Activated naive CD8-positive, alpha-beta T cell treated with anti-CD3 and anti-CD28 coated beads, Interleukin-2, amount 50 U/mL, for 24 hours (primary cell): Measurements from ENCODE around the gene TOGARAM2.

Experiments used
- ATAC-seq: fragments of 150-1000 bp; cut with Tn5 transposase; one replicate; pipeline ENCODE4 v1.10.0; 2021
- DNase-seq: peaks from one replicate; pipeline ENCODE4 v3.0.0; 2021
- H3K27ac Mint-ChIP-seq: one replicate; pipeline ENCODE4 v1.8.0; 2021; ENCODE audit warnings: mild to moderate bottlenecking, mixed read lengths
- H3K27me3 Mint-ChIP-seq: one replicate; pipeline ENCODE4 v1.8.0; 2021; ENCODE audit warnings: mixed read lengths
- H3K36me3 Mint-ChIP-seq: one replicate; pipeline ENCODE4 v1.8.0; 2021; ENCODE audit warnings: low read depth, mixed read lengths
- H3K4me1 Mint-ChIP-seq: one replicate; pipeline ENCODE4 v1.8.0; 2021; ENCODE audit warnings: mixed read lengths
- H3K4me3 Mint-ChIP-seq: one replicate; pipeline ENCODE4 v1.8.0; 2021; ENCODE audit warnings: mild to moderate bottlenecking, moderate library complexity, mixed read lengths
- H3K9me3 Mint-ChIP-seq: one replicate; pipeline ENCODE4 v1.8.0; 2021; ENCODE audit warnings: mixed read lengths

The TOGARAM2 gene

DNA sequence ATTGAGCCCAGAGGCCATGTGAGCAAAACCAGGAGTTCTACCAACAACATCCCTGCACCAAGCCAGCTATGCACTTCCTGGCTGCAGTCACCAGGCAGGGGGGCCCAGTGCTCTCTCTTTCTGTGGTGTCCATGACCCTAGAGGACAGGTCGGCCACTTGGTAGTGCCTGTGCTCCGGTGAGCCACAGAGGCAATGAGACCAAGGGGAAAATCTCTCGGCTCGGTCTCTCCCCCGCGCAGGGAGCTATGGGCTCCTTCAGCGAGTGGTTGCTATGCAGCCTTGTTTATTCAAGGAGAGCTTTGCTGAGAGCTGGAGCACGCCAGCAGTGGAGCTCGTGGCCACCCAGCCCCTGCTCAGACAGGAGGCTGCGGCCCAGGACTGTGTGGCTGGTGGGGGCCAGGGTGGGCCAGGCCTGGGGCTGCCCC lies at the start of gene TOGARAM2:
TOGARAM2 (plus strand) TSS at position 283 of the 426 bp plus-strand sequence. CDS start 13,537 bp downstream, outside the sequence.
- H3K27me3 Mint-ChIP-seq: no peaks in the 10 kb centered on the region

GRCh38 chr2:28934769-28935168 lies 46.3 kb upstream of the TOGARAM2 start:
- no peaks in the 10 kb centered on the region for H3K27me3 Mint-ChIP-seq

More for the DNA sequence above, at the start of gene TOGARAM2:
- no peaks in the 10 kb centered on the region for H3K9me3 Mint-ChIP-seq
- DNase-seq (no peak), ATAC-seq (no peak)
- H3K4me1 Mint-ChIP-seq: no peaks in the 10 kb centered on the region
- no peak within 1 kb of the TSS for H3K27ac Mint-ChIP-seq
- H3K36me3 Mint-ChIP-seq: no peaks in the 10 kb centered on the region
- no peak within 1 kb of the TSS for H3K4me3 Mint-ChIP-seq

GRCh38 chr2:28941008-28941407 lies 40.1 kb upstream of the TOGARAM2 start:
- no peak for ATAC-seq
- H3K4me1 Mint-ChIP-seq: no peaks in the 10 kb centered on the region
- H3K4me3 Mint-ChIP-seq: no peak overlapping the region
- peak overlapping the region; percentile 75 for H3K27ac Mint-ChIP-seq
- H3K9me3 Mint-ChIP-seq: no peaks in the 10 kb centered on the region
- peaks cover 78% of the 10 kb centered on the region for H3K36me3 Mint-ChIP-seq
- no peaks in the 10 kb centered on the region for H3K27me3 Mint-ChIP-seq
- no peak for DNase-seq

More at GRCh38 chr2:28934769-28935168, 46.3 kb upstream of the TOGARAM2 start:
- Mint-ChIP-seq H3K27ac (no peak overlapping the region), H3K9me3 (no peaks in the 10 kb centered on the region), H3K36me3 (peaks cover 77% of the 10 kb centered on the region), H3K4me1 (no peaks in the 10 kb centered on the region), H3K4me3 (no peak overlapping the region)
- ATAC-seq (no peak), DNase-seq (no peak)

DNA sequence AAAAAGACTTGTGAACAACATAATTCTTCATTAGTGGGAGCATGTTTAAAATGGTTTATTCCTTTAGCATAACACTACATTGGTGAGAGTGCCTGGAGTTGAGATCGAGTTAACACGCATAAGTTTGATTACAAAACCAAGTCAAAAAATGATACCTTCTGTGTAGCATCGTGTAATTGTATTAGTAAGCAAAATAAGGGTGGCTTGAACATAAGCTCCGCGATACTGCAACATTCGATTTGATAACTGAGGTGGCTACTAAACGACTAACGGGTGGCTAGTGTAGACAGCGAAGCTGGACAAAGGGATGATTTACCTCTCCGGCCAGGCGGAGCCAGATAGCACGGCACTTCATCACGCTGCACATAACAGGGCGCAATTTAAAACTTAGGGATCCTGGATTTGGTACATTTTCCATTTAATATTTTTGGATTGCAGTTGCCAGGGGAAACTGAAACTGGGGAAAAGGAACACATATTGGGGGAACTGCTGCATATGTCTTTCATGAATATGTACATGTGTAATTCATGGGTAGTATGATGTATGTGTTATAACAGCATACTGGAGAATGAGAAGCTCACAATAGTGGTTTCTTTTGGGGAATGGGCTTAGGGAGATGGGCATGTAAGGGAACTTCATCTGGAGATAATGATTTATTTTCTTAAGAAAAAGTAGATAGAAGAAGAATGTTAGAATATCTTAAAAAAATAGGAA lies 36.4 kb upstream of the TOGARAM2 start:
- Mint-ChIP-seq H3K4me3 (peak overlapping the region; percentile 24), H3K27ac (peak overlapping the region; percentile 24), H3K36me3 (peaks cover 80% of the 10 kb centered on the region), H3K4me1 (no peaks in the 10 kb centered on the region), H3K9me3 (no peaks in the 10 kb centered on the region), H3K27me3 (no peaks in the 10 kb centered on the region)
- no peak for ATAC-seq
- DNase-seq: no peak

- H3K4me1 Mint-ChIP-seq: no peaks in the 10 kb centered on the region
- DNase-seq: no peak
- H3K4me3 Mint-ChIP-seq: no peak overlapping the region
- H3K27ac Mint-ChIP-seq: no peak overlapping the region
- no peak for ATAC-seq
- no peaks in the 10 kb centered on the region for H3K9me3 Mint-ChIP-seq
- H3K27me3 Mint-ChIP-seq: no peaks in the 10 kb centered on the region
- H3K36me3 Mint-ChIP-seq: peaks cover 57% of the 10 kb centered on the region
Observed at GRCh38 chr2:28948160-28948559, 32.9 kb upstream of the TOGARAM2 start.

DNA sequence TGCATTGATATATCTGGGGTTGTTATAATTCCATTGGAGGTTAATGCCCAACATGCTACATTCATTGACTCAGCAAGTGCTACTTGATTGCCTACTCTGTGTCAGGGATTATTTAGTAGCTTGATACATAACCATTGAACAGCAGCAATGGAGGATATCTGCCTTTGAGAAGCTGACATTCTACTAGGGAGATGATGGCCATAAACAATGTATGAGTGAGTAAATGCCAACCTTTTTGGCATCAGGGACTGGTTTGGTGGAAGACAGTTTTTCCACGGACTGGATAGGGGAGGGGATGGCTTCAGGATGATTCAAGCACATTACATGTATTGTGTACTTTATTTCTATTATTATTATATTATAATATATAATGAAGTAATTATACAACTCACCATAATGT lies 31.9 kb upstream of the TOGARAM2 start:
- peaks cover 47% of the 10 kb centered on the region for H3K36me3 Mint-ChIP-seq
- ATAC-seq (no peak), DNase-seq (no peak)
- no peaks in the 10 kb centered on the region for H3K9me3 Mint-ChIP-seq
- no peak overlapping the region for H3K27ac Mint-ChIP-seq
- H3K4me3 Mint-ChIP-seq: no peak overlapping the region
- H3K27me3 Mint-ChIP-seq: no peaks in the 10 kb centered on the region
- H3K4me1 Mint-ChIP-seq: no peaks in the 10 kb centered on the region

DNA sequence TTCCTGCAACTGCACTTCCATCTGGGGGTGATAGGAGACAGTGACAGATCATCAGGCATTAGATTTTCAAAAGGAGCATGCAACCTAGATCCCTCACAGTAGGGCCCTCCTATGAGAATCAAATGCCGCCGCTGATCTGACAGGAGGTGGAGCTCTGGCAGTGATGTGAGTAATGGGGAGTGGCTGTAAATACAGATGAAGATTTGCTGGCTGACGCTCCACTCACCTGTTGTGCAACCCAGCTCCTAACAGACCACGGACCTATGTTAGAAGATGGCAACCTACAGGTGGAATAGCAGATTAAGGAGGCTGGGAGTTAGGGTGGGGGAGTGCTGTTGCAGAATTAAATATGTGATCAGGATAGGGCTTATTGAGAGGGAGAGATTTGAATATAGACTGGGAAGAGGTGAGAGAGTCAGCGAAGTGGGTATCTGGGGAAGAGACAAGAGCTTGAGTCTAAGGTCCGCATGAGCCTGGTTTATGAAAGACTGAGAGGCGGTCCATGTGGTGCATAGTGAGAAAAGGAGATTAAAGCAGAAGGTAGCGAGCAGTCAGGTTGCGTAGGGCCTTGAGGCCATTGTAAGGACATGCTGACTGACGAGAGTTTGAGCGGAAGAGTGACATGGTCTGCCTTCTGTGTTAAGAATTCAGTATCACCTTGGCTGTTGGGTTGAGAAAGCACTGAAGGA lies 31.3 kb upstream of the TOGARAM2 start:
- H3K4me3 Mint-ChIP-seq: no peak overlapping the region
- H3K36me3 Mint-ChIP-seq: peaks cover 42% of the 10 kb centered on the region
- ATAC-seq: no peak
- H3K4me1 Mint-ChIP-seq: no peaks in the 10 kb centered on the region
- no peak for DNase-seq
- H3K27me3 Mint-ChIP-seq: no peaks in the 10 kb centered on the region
- no peaks in the 10 kb centered on the region for H3K9me3 Mint-ChIP-seq
- peak overlapping the region; percentile 15 for H3K27ac Mint-ChIP-seq

DNA sequence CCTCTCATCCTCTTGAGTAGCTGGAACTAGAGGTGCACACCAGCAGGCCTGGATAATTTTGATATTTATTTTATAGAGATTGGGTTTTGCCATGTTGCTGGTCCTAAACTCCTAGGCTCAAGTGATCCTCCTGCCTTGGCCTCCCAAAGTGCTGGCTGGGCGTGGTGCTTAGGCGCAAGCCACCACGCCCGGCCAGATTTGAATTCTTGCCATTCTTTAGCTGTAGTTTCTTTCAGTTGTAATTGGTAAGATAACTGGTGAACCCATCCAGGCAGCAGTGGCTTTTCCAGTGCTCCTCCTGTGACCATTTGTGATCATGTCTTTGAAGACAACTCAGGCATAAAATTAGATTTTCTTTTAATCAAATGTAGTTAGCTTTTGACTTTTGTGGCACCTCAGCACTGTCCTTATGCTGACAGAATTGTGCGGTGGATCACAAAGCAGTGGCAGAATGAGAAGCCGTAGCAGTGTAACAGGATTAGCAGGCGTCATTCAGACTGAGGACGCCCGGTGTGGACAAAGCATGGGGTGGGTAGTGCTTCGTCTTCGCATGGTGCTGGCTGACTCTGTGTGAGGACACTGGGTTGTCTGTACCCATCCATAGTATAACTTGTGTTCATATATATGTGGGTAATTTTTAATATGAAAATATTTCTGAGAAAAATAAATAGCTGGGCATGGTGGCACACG lies 30.0 kb upstream of the TOGARAM2 start:
- ATAC-seq: no peak
- H3K4me1 Mint-ChIP-seq: peaks cover 3% of the 10 kb centered on the region

GRCh38 chr2:28951910-28952835 lies 28.9 kb upstream of the TOGARAM2 start:
- Mint-ChIP-seq H3K27ac (no peak overlapping the region), H3K9me3 (no peaks in the 10 kb centered on the region), H3K36me3 (peaks cover 23% of the 10 kb centered on the region), H3K27me3 (no peaks in the 10 kb centered on the region), H3K4me3 (no peak overlapping the region), H3K4me1 (peaks cover 8% of the 10 kb centered on the region)
- ATAC-seq (no peak), DNase-seq (no peak)

More for the DNA sequence above, 30.0 kb upstream of the TOGARAM2 start:
- Mint-ChIP-seq H3K4me3 (no peak overlapping the region), H3K27me3 (no peaks in the 10 kb centered on the region), H3K27ac (no peak overlapping the region), H3K36me3 (peaks cover 31% of the 10 kb centered on the region), H3K9me3 (no peaks in the 10 kb centered on the region)
- DNase-seq: no peak

DNA sequence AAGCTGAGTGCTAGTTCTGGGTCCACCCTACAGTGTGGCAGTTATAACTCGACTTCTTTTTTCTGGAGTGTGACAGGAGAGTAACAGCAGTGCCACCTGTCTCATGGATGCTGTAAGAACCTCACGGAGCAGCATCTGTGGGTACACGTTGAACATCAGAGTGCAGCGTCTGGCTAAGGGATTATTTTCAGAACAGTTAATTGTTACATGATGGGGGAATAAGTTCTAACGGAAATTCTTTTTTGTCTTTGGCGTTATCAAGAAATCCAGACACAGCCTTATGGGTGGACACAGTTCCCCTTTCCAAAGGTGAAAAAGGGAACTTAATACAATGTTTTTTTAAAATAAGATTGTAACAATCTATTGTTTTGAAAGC lies 28.3 kb upstream of the TOGARAM2 start:
- H3K4me3 Mint-ChIP-seq: no peak overlapping the region
- H3K4me1 Mint-ChIP-seq: peaks cover 8% of the 10 kb centered on the region
- ATAC-seq (peak; percentile 22), DNase-seq (no peak)
- no peak overlapping the region for H3K27ac Mint-ChIP-seq
- H3K36me3 Mint-ChIP-seq: peaks cover 19% of the 10 kb centered on the region
- H3K9me3 Mint-ChIP-seq: no peaks in the 10 kb centered on the region
- no peaks in the 10 kb centered on the region for H3K27me3 Mint-ChIP-seq

GRCh38 chr2:28955467-28955866 lies 25.6 kb upstream of the TOGARAM2 start:
- Mint-ChIP-seq H3K36me3 (no peaks in the 10 kb centered on the region), H3K9me3 (no peaks in the 10 kb centered on the region), H3K27ac (no peak overlapping the region), H3K27me3 (no peaks in the 10 kb centered on the region), H3K4me1 (peaks cover 8% of the 10 kb centered on the region), H3K4me3 (no peak overlapping the region)
- ATAC-seq (no peak), DNase-seq (no peak)

DNA sequence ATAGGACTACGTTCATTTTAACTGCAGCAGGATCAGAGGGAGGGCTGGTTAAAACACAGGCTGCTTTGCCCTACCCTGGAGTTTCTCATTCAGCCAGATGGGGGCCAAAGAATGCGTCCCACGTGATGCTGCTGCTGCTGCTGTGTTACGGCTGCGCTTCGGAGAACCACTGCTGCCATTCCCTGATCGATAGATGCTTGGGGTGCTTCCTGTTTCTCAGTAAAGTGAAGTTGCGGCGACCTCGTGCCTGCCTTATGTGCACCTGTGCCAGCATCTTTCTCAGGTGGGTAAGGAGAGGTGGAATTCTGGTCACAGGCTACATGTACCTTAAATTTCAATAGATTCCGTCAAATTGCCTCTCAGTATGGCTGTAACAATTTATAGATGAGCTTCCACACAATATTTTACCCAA lies 24.7 kb upstream of the TOGARAM2 start:
- no peaks in the 10 kb centered on the region for H3K27me3 Mint-ChIP-seq
- peaks cover 8% of the 10 kb centered on the region for H3K4me1 Mint-ChIP-seq
- ATAC-seq: peak; percentile 86
- peak overlapping the region; percentile 65 for H3K4me3 Mint-ChIP-seq
- no peak overlapping the region for H3K27ac Mint-ChIP-seq
- H3K9me3 Mint-ChIP-seq: no peaks in the 10 kb centered on the region
- no peaks in the 10 kb centered on the region for H3K36me3 Mint-ChIP-seq
- peak; percentile 49 for DNase-seq

DNA sequence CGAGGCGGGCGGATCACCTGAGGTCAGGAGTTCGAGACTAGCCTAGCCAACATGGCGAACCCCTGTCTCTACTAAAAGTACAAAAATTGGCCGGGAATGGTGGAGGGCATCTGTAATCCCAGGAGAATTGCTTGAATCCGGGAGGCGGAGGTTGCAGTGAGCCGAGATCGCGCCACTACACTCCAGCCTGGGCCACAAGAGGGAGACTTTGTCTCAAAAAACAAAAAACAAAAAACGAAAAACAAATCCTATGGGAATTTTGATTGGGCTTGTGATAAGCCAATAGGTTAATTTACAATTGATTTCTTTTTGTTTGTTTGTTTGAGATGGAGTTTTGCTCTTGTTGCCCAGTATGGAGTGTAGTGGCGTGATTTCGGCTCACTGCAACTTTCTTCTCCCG lies 24.2 kb upstream of the TOGARAM2 start:
- no peaks in the 10 kb centered on the region for H3K9me3 Mint-ChIP-seq
- H3K27me3 Mint-ChIP-seq: no peaks in the 10 kb centered on the region
- no peak overlapping the region for H3K27ac Mint-ChIP-seq
- no peak for ATAC-seq
- peak; percentile 18 for DNase-seq
- peaks cover 8% of the 10 kb centered on the region for H3K4me1 Mint-ChIP-seq
- no peaks in the 10 kb centered on the region for H3K36me3 Mint-ChIP-seq
- peak overlapping the region; percentile 65 for H3K4me3 Mint-ChIP-seq

DNA sequence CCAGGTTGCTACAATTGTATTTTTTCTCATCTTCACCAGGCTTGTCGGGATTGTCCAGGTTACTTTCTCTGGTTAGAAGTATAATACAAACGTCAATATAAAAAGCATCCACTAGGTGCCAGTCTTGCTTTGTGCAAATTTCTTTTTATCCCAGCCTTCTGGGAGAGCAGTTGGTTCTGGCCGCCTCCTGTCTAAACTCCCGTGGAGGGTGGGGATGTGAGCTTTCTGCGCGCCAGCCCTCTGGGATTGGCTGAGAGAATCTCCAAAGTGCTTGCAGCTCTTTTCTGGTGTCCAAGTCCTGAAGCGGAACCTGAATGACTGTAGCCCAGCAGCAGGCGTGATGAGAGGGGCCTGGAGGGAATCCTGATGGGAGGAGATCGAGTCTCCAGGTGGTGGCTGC lies 22.4 kb upstream of the TOGARAM2 start:
- ATAC-seq (peak; percentile 62), DNase-seq (peak; percentile 26)

More for the DNA sequence above, 22.4 kb upstream of the TOGARAM2 start:
- H3K36me3 Mint-ChIP-seq: no peaks in the 10 kb centered on the region
- H3K9me3 Mint-ChIP-seq: no peaks in the 10 kb centered on the region
- H3K27me3 Mint-ChIP-seq: no peaks in the 10 kb centered on the region
- no peak overlapping the region for H3K4me3 Mint-ChIP-seq
- peaks cover 8% of the 10 kb centered on the region for H3K4me1 Mint-ChIP-seq
- H3K27ac Mint-ChIP-seq: no peak overlapping the region
